Kidney epithelial cell (primary cell): ENCODE results near the gene BSPRY. TPM values are rescaled to one million over a fixed set of nuclear protein-coding genes. Genes with fewer than 3 reads are reported as not detected.

Experiments used
- DNase-seq: peaks from one replicate; pipeline ENCODE4 v3.0.0-alpha.2; 2010; ENCODE audit warnings: low read depth
- H3K27me3 ChIP-seq: 2 replicates; pipeline ENCODE4 v1.6.0; 2011; ENCODE audit warnings: low read length; ENCODE audit not compliant: control insufficient read depth, insufficient read depth
- H3K36me3 ChIP-seq: 2 replicates; pipeline ENCODE4 v1.5.1; 2011; ENCODE audit warnings: low read length; ENCODE audit not compliant: control insufficient read depth, insufficient read depth
- H3K4me3 ChIP-seq: 2 replicates; pipeline ENCODE4 v1.5.1; 2011; ENCODE audit warnings: low read depth, mild to moderate bottlenecking, control low read depth, low read length
- CTCF ChIP-seq: IDR thresholded peaks from 2 replicates; pipeline ENCODE4 v1.5.1; 2011; ENCODE audit warnings: mild to moderate bottlenecking, moderate library complexity, low read length, control low read depth, inconsistent platforms; ENCODE audit not compliant: insufficient read depth, poor library complexity, severe bottlenecking
- total RNA-seq: library from RNA; depleted of rRNA; stranded (reverse); fragments of >200 nt; gene quantifications from 2 replicates; pipeline ENCODE4 v1.2.3, GENCODE V29; 2015

BSPRY gene
- total RNA-seq, 1 donor from 2014 or later, result 9.6 TPM

GRCh38 chr9:113381909-113382411 lies 32.6 kb downstream of the BSPRY start:
- TF ChIP-seq CTCF, result no peak

GRCh38 chr9:113386571-113387393 lies 37.4 kb downstream of the BSPRY start:
- no peak for DNase-seq
- no peak for TF ChIP-seq CTCF
- Histone ChIP-seq H3K27me3 (no peaks in the 10 kb centered on the region), H3K36me3 (peaks cover 3% of the 10 kb centered on the region), H3K4me3 (no peak overlapping the region)

More at GRCh38 chr9:113381909-113382411, 32.6 kb downstream of the BSPRY start:
- no peak for DNase-seq
- H3K4me3 ChIP-seq, result no peak overlapping the region
- no peaks in the 10 kb centered on the region for H3K27me3 ChIP-seq
- no peaks in the 10 kb centered on the region for H3K36me3 ChIP-seq

- H3K27me3 ChIP-seq, result no peaks in the 10 kb centered on the region
- H3K4me3 ChIP-seq, result no peak overlapping the region
- no peak for DNase-seq
- peaks cover 3% of the 10 kb centered on the region for H3K36me3 ChIP-seq
- TF ChIP-seq CTCF, result no peak
Observed at GRCh38 chr9:113387560-113388230, 38.4 kb downstream of the BSPRY start.

GRCh38 chr9:113388833-113389232 lies 39.5 kb downstream of the BSPRY start:
- no peak for DNase-seq
- TF ChIP-seq CTCF, result no peak
- H3K36me3 ChIP-seq, result peaks cover 3% of the 10 kb centered on the region
- no peaks in the 10 kb centered on the region for H3K27me3 ChIP-seq
- no peak overlapping the region for H3K4me3 ChIP-seq

- no peak for TF ChIP-seq CTCF
- peaks cover 3% of the 10 kb centered on the region for H3K36me3 ChIP-seq
- H3K4me3 ChIP-seq, result no peak overlapping the region
- DNase-seq, result no peak
- no peaks in the 10 kb centered on the region for H3K27me3 ChIP-seq
Observed at GRCh38 chr9:113389451-113389850, 40.1 kb downstream of the BSPRY start.
